NCI-H748 (cell line): ENCODE measurements around the gene TMEM114.
"Not testable (repeated sequence)": the region's sequence is repeated elsewhere in the genome, so short reads cannot be mapped to it uniquely, and the experiment has no call there.

Experiments used
- DNase-seq: peaks from one replicate; lab custom pipeline; 2025; ENCODE audit not compliant: unreplicated experiment; lab: John Stamatoyannopoulos, UW

TMEM114 gene

DNA sequence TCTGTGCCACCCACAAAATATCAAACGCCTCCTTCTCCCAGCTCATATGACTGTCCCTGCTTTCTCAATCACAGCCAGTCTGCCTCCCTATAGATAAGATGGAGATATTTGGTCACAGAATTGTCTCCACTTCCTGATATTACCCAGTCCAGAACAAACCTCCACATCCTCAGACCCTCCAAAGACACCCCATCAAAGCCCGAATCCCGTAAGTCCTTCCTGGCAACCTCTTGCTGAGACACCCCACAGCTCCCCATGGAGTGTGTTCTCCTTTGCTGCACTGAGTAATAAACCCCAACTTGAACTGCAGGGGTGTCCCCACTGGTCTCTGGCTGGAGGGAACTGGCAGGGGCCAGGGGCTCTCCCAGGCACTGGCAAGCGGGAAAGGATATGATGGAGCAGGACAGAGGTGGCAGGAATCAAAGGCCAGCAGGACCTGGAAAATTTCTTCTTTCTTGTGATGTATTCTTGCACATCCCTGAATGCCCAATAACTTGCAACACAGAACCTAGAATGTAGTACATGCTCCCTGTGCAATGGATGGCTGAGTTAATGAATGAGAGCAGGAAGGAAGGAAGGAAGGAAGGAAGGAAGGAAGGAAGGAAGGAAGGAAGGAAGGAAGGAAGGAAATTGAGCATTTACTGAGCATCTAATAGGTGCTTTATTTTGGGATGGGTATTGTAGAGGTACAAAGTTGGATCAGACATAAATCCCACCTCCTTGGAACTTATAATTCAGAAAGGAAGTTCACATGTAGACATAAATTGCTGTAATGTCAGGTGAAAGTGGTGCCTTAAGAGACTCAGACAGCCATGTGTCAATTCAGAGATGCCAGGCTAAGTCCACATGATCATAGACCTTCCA lies 13.9 kb downstream of the TMEM114 start:
- no peak for DNase-seq

DNA sequence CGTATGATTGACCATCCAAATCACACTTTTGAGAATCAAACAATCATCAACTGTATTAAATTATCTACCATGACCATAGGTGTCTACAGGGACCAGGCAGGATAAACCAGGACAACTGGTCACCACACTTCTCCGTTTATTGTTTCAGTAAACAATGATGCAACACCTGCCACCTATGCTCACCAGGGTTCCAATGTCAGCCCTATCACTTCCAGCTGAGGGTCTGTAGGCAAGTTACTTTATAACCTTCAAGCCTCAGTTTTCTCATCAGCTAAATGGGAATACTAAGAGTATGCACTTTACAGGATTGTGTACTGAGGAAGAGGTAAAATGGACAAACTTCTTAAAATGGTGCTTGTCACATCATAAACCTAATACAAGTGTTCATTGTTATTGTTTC lies 14.9 kb downstream of the TMEM114 start:
- peak; percentile 2 for DNase-seq

DNA sequence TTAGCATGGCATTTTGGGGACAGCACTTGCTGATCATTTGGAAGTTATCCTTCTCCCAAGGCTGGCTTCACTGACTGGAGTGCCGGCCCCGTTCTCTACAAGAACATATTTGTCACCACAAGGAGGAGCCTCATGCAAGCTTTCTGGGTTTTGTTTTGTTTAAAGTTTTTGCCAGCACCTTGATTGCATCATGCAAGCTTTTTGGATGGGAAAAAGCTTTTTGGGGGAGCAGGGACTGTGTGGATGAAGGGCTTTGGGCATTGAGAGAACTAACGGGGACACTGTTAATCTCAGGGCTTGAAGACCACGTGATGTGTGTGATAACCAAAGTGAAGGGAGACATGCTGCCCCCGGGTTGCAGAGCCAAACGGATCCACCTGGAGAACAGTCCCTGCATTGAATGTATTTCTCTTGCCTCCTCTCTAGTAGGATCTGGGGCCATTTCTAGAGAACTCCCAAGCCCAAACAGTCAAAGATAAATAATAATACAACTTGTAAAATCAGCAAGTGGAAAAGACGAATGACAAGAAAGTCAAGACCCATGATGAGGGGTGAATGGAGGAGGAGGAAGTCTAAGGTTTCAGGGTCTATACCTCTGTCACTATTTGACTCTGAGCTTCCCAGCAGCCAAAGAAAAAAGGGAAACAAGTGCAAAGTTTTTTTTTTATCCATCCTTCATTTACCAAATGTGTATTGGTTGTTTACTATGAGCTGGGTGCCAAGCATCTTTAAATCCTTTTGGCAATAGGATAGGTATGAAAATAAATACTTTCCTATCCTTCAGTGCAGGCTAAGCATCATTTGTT lies 17.2 kb downstream of the TMEM114 start:
- peak; percentile 47 for DNase-seq

DNA sequence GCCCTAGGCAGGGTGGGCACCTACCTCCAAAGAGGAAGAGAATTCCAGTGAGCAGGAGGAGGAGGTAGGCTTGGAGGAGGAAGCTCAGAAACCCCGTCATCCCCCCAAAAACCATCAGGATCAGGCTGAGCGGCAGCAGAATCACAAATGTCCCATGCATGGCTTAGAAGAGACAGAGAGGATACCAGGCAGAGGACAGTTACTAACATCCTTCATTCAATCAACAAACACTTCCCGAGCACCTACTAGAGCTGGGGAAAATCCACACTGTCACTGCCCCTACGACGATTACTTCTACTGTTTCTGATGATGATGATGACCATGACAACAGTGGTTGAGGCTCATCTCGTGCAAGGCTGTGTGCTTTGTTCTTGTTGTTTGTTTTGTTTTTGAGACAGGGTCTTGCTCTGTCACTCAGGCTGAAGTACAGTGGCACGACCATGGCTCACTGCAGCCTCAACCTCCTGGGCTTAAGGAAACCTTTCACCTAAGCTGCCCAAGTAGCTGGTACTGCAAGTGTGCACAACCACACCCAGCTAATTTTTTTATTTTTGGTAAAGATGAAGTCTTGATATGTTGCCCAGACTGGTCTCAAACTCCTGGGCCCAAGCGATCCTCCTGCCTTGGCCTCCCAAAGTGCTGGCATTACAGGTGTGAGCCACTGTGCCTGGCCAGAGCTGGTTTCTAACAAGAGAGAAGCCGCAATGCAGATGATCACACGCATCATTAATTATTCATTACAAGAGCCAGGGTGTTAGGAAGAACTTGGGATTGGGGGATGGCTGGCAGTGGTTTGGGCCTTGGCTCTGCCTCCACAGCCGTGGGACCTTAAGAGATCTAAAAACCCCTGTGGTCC lies 18.0 kb downstream of the TMEM114 start:
- peak; percentile 47 for DNase-seq

- peak; percentile 88 for DNase-seq
These were observed 19.2 kb downstream of the TMEM114 start for GRCh38 chr16:8571061-8571596.

DNA sequence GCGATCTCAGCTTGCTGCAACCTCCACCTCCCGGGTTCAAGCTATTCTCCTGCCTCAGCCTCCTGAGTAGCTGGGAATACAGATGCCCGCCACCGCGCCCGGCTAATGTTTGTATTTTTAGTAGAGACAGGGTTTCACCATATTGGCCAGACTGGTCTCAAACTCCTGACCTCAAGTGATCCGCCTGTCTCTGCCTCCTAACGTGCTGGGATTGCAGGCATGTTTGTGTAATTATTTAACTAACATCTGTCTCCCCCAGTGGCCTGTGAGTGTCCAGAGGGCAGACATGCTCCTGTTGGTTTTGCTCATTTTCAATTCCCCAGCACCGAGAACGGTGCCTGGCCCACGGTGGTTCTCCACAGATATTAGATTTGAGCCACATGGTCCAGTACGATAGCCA lies 19.9 kb downstream of the TMEM114 start:
- not testable (repeated sequence) for DNase-seq

DNA sequence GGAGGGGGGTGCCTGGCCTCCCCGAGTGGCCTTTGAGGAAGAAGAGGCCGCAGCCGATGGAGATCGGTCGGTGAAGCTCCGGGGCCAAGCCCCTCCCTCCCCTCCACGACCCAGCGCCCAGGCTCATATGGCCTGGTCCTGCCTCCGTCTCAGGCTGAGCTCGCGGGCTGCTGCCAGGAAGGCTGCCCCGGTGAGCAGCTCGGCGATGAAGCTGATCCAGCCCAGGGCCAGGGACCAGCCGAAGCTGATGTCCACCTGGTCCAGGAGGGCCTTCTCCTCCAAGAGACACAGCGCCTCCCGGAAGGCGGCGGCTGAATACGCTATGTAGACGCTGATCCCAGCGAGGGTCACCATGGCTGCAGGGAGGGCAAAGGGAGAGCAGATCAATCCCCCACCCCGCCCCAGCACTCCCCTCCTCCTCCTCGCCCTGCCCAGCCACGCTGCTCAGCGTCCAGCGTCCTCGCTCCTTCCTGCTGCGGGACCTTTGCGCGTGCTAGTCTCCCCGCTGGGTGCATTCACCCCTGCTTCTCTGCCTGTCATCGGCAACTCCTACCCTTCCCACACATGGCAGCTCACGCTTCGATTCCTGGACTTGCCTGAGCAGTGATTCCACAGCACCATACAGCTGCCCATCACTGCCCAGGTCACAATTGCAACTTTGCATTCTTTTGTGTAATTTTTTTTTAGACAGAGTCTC lies 20.5 kb downstream of the TMEM114 start:
- no peak for DNase-seq

DNA sequence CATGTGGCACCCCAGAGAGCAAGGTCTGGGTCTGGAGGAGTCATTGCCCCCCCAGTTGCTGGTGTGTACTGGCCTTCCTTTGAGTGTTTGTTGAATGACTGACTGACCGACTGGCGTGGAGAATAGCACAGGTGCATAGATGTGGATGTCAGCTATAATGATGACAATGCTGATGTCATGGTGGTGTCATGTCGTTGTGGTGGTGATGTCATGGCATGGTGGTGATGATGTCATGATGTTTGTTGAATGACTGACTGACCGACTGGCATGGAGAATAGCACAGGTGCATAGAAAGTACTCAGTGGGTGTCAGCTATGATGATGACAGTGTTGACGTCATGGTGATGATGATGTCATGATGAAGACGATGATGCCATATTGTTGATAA lies 22.1 kb downstream of the TMEM114 start:
- no peak for DNase-seq

- DNase-seq, result peak; percentile 87
These were observed 22.7 kb downstream of the TMEM114 start for GRCh38 chr16:8567355-8568230.

DNA sequence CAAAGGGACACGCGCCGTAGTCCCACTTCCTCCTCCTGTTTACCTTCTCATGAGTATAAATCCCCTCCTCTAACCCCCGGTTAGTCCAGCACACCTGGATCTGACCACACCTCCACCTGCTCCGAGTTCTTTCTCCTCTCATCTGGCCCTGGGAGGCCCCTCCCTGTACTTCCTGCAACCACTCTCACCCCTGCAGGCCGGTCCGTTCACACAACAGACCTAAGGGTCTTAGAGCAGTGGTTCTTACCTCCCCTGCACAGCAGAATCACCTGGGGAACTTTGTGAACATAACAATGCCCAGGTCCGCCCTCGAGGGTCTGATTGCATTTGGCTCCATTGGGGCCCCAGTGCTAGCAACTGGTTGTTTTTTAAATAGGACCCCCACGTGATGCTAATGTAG lies 24.8 kb downstream of the TMEM114 start:
- DNase-seq, result peak; percentile 81

- DNase-seq, result no peak
These were observed 25.4 kb downstream of the TMEM114 start for GRCh38 chr16:8564934-8565345.

DNA sequence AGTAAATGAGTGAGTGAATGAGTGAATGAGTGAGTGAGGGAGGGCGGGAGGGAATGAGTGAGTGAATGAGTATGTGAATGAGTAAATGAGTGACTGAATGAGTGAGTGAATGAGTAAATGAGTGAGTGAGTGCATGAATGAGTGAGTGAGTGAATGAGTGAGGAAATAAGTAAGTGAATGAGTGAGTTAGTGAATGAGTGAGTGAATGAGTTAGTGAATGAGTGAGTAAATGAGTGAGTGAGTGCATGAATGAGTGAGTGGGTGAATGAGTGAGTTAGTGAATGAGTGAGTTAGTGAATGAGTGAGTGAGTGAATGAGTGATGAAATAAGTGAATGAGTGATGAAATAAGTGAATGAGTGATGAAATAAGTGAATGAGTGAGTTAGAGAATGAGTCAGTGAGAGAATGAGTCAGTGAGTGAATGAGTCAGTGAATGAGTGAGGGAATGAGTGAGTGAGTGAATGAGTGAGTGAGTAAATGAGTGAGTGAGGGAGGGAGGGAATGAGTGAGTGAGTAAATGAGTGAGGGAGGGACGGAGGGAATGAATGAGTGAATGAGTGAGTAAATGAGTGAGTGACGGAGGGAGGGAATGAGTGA lies 26.3 kb downstream of the TMEM114 start:
- not testable (repeated sequence) for DNase-seq

DNA sequence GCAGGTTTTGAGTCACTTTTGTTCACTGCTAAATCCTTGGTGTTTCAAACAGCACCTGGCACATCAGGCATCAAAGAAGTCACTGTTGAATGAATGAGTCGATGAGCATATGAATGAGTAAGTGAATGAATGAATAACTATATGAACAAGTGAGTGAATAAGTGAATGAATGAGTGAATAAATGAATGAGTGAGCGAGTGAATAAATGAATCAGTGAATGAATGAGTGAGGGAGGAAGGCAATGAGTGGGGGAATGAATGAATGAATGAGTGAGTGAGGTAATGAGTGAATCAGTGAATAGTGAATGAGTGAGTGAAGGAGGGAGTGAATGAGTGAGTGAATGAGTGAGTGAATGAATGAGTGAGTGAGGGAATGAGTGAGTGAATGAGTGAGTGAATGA lies 28.8 kb downstream of the TMEM114 start:
- DNase-seq, result no peak

DNA sequence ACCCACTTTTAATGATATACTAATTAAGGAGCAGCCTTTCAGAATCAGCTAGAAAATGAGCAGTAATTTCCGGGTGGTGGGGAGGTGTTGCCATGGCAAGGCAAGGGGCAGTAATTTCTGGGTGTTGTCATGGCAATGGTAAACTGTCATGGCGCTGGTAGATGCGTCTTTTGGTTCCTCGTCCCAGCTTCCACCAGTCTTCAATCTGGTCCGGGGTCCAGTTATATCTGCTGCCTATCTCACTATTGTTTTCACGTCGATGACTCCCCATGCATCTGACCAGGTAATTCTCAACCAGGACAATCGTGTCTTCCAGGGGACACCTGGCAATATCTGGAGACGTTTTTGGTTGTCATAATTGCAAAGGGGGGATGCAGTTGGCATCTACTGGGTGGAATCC lies 34.9 kb downstream of the TMEM114 start:
- DNase-seq, result no peak

- no peak for DNase-seq
These were observed 35.4 kb downstream of the TMEM114 start for GRCh38 chr16:8554881-8555280.

DNA sequence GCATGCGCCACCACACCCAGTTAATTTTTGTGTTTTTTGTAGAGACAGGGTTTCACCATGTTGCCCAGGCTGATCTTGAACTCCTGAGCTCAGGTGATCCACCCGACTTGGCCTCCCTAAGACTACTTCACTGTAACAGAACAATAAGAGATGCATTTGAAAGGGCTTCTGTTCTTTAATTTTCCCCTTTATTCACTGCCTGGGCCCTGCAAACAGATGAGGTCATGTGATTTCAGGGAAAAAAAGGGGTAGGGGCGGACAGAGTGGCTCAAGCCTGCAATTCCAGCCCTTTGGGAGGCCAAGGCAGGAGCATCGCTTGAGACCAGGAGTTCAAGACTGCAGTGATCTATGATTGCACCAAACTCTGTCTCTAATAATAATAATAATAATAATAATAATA lies 36.3 kb downstream of the TMEM114 start:
- DNase-seq, result no peak

- no peak for DNase-seq
These were observed 37.7 kb downstream of the TMEM114 start for GRCh38 chr16:8552487-8553221.
